H9 (cell line): ENCODE data around the gene TMEM50B. TPM values are rescaled to one million over a fixed set of nuclear protein-coding genes. Genes with fewer than 3 reads are reported as not detected.

ENCODE experiments used
- DNase-seq: peaks from one replicate; pipeline ENCODE4 v3.0.0-alpha.2; 2017
- H2AFZ ChIP-seq: one replicate; pipeline ENCODE4 v1.6.1; 2013; ENCODE audit warnings: mild to moderate bottlenecking, low read length, control low read depth, moderate library complexity
- H2AK5ac ChIP-seq: 2 replicates; pipeline ENCODE4 v1.6.1; 2013; ENCODE audit warnings: low read length, control low read depth, mixed read lengths; ENCODE audit not compliant: insufficient read length
- H2BK120ac ChIP-seq: one replicate; pipeline ENCODE4 v1.6.1; 2013; ENCODE audit warnings: low read depth, mild to moderate bottlenecking, low read length, control low read depth, inconsistent platforms; ENCODE audit not compliant: poor library complexity, severe bottlenecking
- H2BK12ac ChIP-seq: 2 replicates; pipeline ENCODE4 v1.6.1; 2013; ENCODE audit warnings: low read length, control low read depth, mixed read lengths, low read depth; ENCODE audit not compliant: insufficient read length
- H2BK15ac ChIP-seq: 2 replicates; pipeline ENCODE4 v1.6.1; 2013; ENCODE audit warnings: low read depth, low read length, control low read depth
- H2BK20ac ChIP-seq: one replicate; pipeline ENCODE4 v1.6.1; 2013; ENCODE audit warnings: low read depth, mild to moderate bottlenecking, low read length, control low read depth, inconsistent platforms; ENCODE audit not compliant: poor library complexity, severe bottlenecking
- H2BK5ac ChIP-seq: 2 replicates; pipeline ENCODE4 v1.6.1; 2013; ENCODE audit warnings: low read length, control low read depth, mixed read lengths; ENCODE audit not compliant: insufficient read length
- H3K14ac ChIP-seq: 2 replicates; pipeline ENCODE4 v1.6.1; 2013; ENCODE audit warnings: low read length, control low read depth; ENCODE audit not compliant: insufficient read depth
- H3K18ac ChIP-seq: 2 replicates; pipeline ENCODE4 v1.6.1; 2013; ENCODE audit warnings: low read depth, mild to moderate bottlenecking, mixed read lengths, low read length, control low read depth; ENCODE audit not compliant: insufficient read length
- H3K23ac ChIP-seq: 2 replicates; pipeline ENCODE4 v1.6.1; 2013; ENCODE audit warnings: low read length, control low read depth, mixed read lengths, low read depth; ENCODE audit not compliant: insufficient read length
- H3K23me2 ChIP-seq: 2 replicates; pipeline ENCODE4 v1.6.1; 2013; ENCODE audit warnings: low read depth, mild to moderate bottlenecking, mixed read lengths, low read length, control low read depth; ENCODE audit not compliant: insufficient read length, poor library complexity, severe bottlenecking
- H3K27ac ChIP-seq: 2 replicates; pipeline ENCODE4 v1.5.1; 2013; ENCODE audit warnings: low read length, control low read depth, mixed read lengths, low read depth; ENCODE audit not compliant: insufficient read length
- H3K27me3 ChIP-seq: 2 replicates; pipeline ENCODE4 v1.6.1; 2013; ENCODE audit warnings: low read length, control low read depth, inconsistent platforms; ENCODE audit not compliant: insufficient read depth
- H3K4ac ChIP-seq: 2 replicates; pipeline ENCODE4 v1.6.1; 2013; ENCODE audit warnings: low read depth, mild to moderate bottlenecking, control low read depth, inconsistent platforms, low read length, moderate library complexity
- H3K4me1 ChIP-seq: 2 replicates; pipeline ENCODE4 v1.6.1; 2013; ENCODE audit warnings: low read length, control low read depth, inconsistent platforms; ENCODE audit not compliant: insufficient read depth
- H3K4me2 ChIP-seq: 2 replicates; pipeline ENCODE4 v1.6.1; 2013; ENCODE audit warnings: low read length, control low read depth, mixed read lengths; ENCODE audit not compliant: insufficient read length, insufficient read depth
- H3K56ac ChIP-seq: 2 replicates; pipeline ENCODE4 v1.6.1; 2013; ENCODE audit warnings: low read depth, mild to moderate bottlenecking, mixed read lengths, low read length, control low read depth; ENCODE audit not compliant: insufficient read length
- H3K79me1 ChIP-seq: 2 replicates; pipeline ENCODE4 v1.6.1; 2013; ENCODE audit warnings: low read depth, mild to moderate bottlenecking, moderate library complexity, low read length, control low read depth, inconsistent platforms; ENCODE audit not compliant: insufficient read depth, poor library complexity, severe bottlenecking
- H3K79me2 ChIP-seq: 2 replicates; pipeline ENCODE4 v1.6.1; 2013; ENCODE audit warnings: low read length, control low read depth, inconsistent platforms; ENCODE audit not compliant: insufficient read depth
- H3K9ac ChIP-seq: 2 replicates; pipeline ENCODE4 v1.6.1; 2013; ENCODE audit warnings: low read length, control low read depth, mixed read lengths; ENCODE audit not compliant: insufficient read length; ENCODE audit errors: extremely low read depth
- H3K9me3 ChIP-seq: one replicate; pipeline ENCODE4 v1.6.1; 2013; ENCODE audit warnings: low read depth, low read length, inconsistent platforms; ENCODE audit not compliant: control insufficient read depth
- H3T11ph ChIP-seq: one replicate; pipeline ENCODE4 v1.6.1; 2013; ENCODE audit warnings: mild to moderate bottlenecking, low read length, control low read depth, inconsistent platforms
- H4K20me1 ChIP-seq: one replicate; pipeline ENCODE4 v1.6.1; 2013; ENCODE audit not compliant: control insufficient read depth, insufficient read length, insufficient read depth
- H4K5ac ChIP-seq: 2 replicates; pipeline ENCODE4 v1.6.1; 2013; ENCODE audit warnings: low read depth, mild to moderate bottlenecking, mixed read lengths, low read length, control low read depth; ENCODE audit not compliant: insufficient read length
- H4K8ac ChIP-seq: replicated peaks from 2 replicates; pipeline ENCODE4 v1.6.1; 2013; ENCODE audit warnings: low read length, control low read depth, mixed read lengths, low read depth; ENCODE audit not compliant: insufficient read length
- H4K91ac ChIP-seq: 2 replicates; pipeline ENCODE4 v1.6.1; 2013; ENCODE audit warnings: low read depth, mild to moderate bottlenecking, moderate library complexity, mixed read lengths, low read length, control low read depth; ENCODE audit not compliant: insufficient read length
- H3K27ac Mint-ChIP-seq, 3 experiments: 2 replicates in 2 of 3; 3 replicates in 1 of 3; pipeline ENCODE4 v1.8.0; 2020 to 2021; ENCODE audit warnings: mixed read lengths in 3 of 3, mild to moderate bottlenecking in 1 of 3, moderate library complexity in 1 of 3
- H3K27me3 Mint-ChIP-seq: 2 replicates; pipeline ENCODE4 v1.8.0; 2021; ENCODE audit warnings: low read depth, mild to moderate bottlenecking, moderate library complexity, mixed read lengths
- H3K36me3 Mint-ChIP-seq, 3 experiments: 2 replicates in 2 of 3; 3 replicates in 1 of 3; pipeline ENCODE4 v1.8.0; 2020 to 2021; ENCODE audit warnings: low read depth in 3 of 3, mixed read lengths in 3 of 3; ENCODE audit not compliant: insufficient read depth in 1 of 3
- H3K4me1 Mint-ChIP-seq, 2 experiments: 2 replicates each; pipeline ENCODE4 v1.8.0; 2020; ENCODE audit warnings: mixed read lengths in 2 of 2
- H3K4me3 Mint-ChIP-seq, 2 experiments: 2 replicates in 1 of 2; 3 replicates in 1 of 2; pipeline ENCODE4 v1.8.0; 2020 to 2021; ENCODE audit warnings: mild to moderate bottlenecking in 2 of 2, mixed read lengths in 2 of 2, moderate library complexity in 1 of 2
- H3K9me3 Mint-ChIP-seq, 2 experiments: 2 replicates in 1 of 2; 3 replicates in 1 of 2; pipeline ENCODE4 v1.8.0; 2020; ENCODE audit warnings: mild to moderate bottlenecking in 2 of 2, mixed read lengths in 2 of 2, moderate library complexity in 1 of 2
- WGBS: extraction: QIAGEN DNeasy Blood & Tissue Kit; methylation state at CpG from one replicate; pipeline ENCODE4 v1.1.7; 2013; ENCODE audit warnings: missing lambda C conversion rate, low lambda C conversion rate, mixed read lengths; ENCODE audit not compliant: insufficient read length; ENCODE audit errors: extremely low coverage; 5-methylcytosine and 5-hydroxymethylcytosine counted together
- total RNA-seq: library from RNA; stranded (reverse); gene quantifications from 2 replicates; pipeline ENCODE4 v1.2.1, GENCODE V29; 2021
- TF ChIP-seq, protein P1 (sequence below): fragments of 200-600 bp; sonication (generic); conservative IDR thresholded peaks from 3 replicates; pipeline ENCODE4 v1.8.0; 2021; ENCODE audit warnings: antibody characterized with exemption, mild to moderate bottlenecking

TMEM50B gene
- total RNA-seq, 1 experiment from 2014 or later: 17.6 TPM

DNA sequence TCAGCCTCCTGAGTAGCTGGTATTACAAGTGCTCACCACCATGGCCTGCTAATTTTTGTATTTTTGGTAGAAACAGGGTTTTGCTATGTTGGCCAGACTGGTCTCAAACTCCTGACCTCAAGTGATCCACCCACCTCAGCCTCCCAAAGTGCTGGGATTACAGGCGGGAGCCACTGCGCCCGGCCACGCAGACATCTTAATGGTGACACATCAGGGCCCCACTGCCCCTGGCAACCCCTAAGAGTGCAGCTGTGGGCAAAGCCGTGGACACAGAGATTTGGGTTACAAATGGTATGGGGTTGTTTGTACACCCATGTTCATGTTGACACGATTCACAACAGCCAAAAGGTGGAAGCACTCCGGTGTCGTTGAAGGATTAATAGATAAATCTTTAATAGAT is 46.8 kb downstream of the TMEM50B start:
- Histone ChIP-seq H3K4me1 (no peaks in the 10 kb centered on the region), H3K79me1 (no peaks in the 10 kb centered on the region), H2BK120ac (no peak overlapping the region), H2BK5ac (peak overlapping the region; percentile 60), H2BK20ac (no peak overlapping the region), H3K79me2 (no peaks in the 10 kb centered on the region), H4K20me1 (no peaks in the 10 kb centered on the region), H4K5ac (no peak overlapping the region), H4K8ac (no peak overlapping the region), H2AK5ac (no peak overlapping the region), H3K27me3 (0 out of 2 replicates have a peak, but pooled peaks cover 3% of the 10 kb centered on the region), H2BK12ac (no peak overlapping the region), H2BK15ac (no peak overlapping the region), H3K23ac (no peak overlapping the region), H4K91ac (no peak overlapping the region), H3K9me3 (no peaks in the 10 kb centered on the region), H3K18ac (no peak overlapping the region), H3K56ac (no peak overlapping the region), H3K27ac (no peak overlapping the region), H3T11ph (no peak overlapping the region), H3K14ac (no peak overlapping the region), H3K4ac (no peak overlapping the region), H3K9ac (no peak overlapping the region), H3K4me2 (no peak overlapping the region), H3K23me2 (no peaks in the 10 kb centered on the region), H2AFZ (no peak overlapping the region)
- Mint-ChIP-seq H3K27ac (no peak overlapping the region), H3K36me3 (peaks cover 28 to 80% (median 65%) of the 10 kb centered on the region in 3 experiments; a peak in 6 of 7 replicates), H3K9me3 (no peaks in the 10 kb centered on the region), H3K27me3 (no peaks in the 10 kb centered on the region), H3K4me3 (no peak overlapping the region), H3K4me1 (no peaks in the 10 kb centered on the region)
- no CpG with 5 or more reads among the region's 8 CpGs for WGBS
- no peak for DNase-seq
- TF ChIP-seq, protein P1, sequence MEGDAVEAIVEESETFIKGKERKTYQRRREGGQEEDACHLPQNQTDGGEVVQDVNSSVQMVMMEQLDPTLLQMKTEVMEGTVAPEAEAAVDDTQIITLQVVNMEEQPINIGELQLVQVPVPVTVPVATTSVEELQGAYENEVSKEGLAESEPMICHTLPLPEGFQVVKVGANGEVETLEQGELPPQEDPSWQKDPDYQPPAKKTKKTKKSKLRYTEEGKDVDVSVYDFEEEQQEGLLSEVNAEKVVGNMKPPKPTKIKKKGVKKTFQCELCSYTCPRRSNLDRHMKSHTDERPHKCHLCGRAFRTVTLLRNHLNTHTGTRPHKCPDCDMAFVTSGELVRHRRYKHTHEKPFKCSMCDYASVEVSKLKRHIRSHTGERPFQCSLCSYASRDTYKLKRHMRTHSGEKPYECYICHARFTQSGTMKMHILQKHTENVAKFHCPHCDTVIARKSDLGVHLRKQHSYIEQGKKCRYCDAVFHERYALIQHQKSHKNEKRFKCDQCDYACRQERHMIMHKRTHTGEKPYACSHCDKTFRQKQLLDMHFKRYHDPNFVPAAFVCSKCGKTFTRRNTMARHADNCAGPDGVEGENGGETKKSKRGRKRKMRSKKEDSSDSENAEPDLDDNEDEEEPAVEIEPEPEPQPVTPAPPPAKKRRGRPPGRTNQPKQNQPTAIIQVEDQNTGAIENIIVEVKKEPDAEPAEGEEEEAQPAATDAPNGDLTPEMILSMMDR: no peak
